Adrenal gland (tissue), 5 donors: ENCODE results near the gene PLIN1.

Experiments
- CTCF ChIP-seq, 6 experiments: fragments of 450-650 bp in 4 of 6; fragments of 200-600 bp in 2 of 6; sonication (generic) in 1 of 6; IDR thresholded peaks; 1 replicate in 5 of 6; 2 replicates in 1 of 6; pipeline versions ENCODE4 v1.5.1 to v1.8.0; 2016 to 2021; ENCODE audit warnings: antibody characterized with exemption in 6 of 6, mild to moderate bottlenecking in 2 of 6, moderate library complexity in 1 of 6
- POLR2A ChIP-seq, 2 donors: fragments of 450-650 bp; IDR thresholded peaks; one replicate each; pipeline ENCODE4 v1.6.1; 2017; ENCODE audit warnings: antibody characterized with exemption in 2 of 2, mild to moderate bottlenecking in 2 of 2, moderate library complexity in 1 of 2
- donor health status: DM: no; HTN: no; CAD: no.

DNA sequence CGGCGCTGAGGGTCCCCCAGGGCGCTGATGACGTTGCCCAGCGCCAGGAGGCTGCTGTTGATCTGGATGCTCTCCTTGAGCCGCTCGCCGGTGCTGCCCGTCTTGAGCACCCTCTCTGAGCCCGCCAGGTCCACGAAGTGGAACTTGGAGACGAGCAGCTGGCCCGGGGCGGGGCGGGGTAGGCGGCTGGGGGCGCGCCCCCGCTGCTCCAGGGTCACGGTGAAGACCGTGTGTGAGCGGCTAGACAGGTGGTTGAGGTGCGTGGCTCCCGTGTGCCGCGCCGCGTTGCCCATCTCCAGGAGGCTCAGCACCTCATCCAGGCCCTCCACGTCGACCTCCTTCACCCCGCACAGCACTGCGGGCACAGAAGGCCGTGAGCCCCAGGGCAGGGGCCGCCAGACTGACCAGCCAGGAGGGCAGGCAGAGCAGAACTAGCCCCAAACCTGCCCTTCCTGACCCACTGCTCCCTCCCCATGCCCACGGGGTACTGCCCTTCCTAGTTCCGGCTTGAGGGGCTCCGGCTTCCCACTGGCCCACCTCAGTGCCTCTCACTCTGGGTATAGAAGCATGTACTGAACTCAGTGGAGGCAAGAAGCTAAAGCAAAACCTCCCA, 30.0 kb downstream of the PLIN1 start:
- TF ChIP-seq CTCF (IDR thresholded peaks at IDR 0.05): no peak
- no peak for TF ChIP-seq POLR2A (IDR thresholded peaks at IDR 0.05)
